Spinal cord (tissue), 10 donors: Measurements from ENCODE around the gene THBS3. TPM values are rescaled to one million over a fixed set of nuclear protein-coding genes. Genes with fewer than 3 reads are reported as not detected.

ENCODE experiments used
- DNase-seq, 6 donors: peaks; one replicate each; pipeline versions ENCODE4 v3.0.0 to v3.0.0-alpha.2; 2013 to 2015; ENCODE audit warnings: low spot score in 6 of 6, low read depth in 4 of 6
- H3K27ac ChIP-seq: one replicate; pipeline ENCODE4 v1.5.1; 2013; ENCODE audit warnings: low read depth, low read length, control low read depth
- H3K27me3 ChIP-seq: one replicate; pipeline ENCODE4 v1.6.1; 2013; ENCODE audit warnings: low read length; ENCODE audit not compliant: control insufficient read depth, insufficient read depth
- H3K36me3 ChIP-seq: one replicate; pipeline ENCODE4 v1.6.1; 2013; ENCODE audit warnings: low read length; ENCODE audit not compliant: control insufficient read depth, insufficient read depth
- H3K4me1 ChIP-seq: one replicate; pipeline ENCODE4 v1.6.1; 2013; ENCODE audit warnings: low read length; ENCODE audit not compliant: control insufficient read depth, insufficient read depth
- H3K4me3 ChIP-seq: one replicate; pipeline ENCODE4 v1.5.1; 2013; ENCODE audit warnings: low read depth, low read length, control low read depth
- H3K9me3 ChIP-seq: one replicate; pipeline ENCODE4 v1.6.1; 2013; ENCODE audit warnings: low read length; ENCODE audit not compliant: control insufficient read depth, insufficient read depth
- WGBS: methylation state at CpG from one replicate; pipeline ENCODE4 v1.1.5; 2013; ENCODE audit warnings: missing lambda C conversion rate; ENCODE audit not compliant: insufficient coverage; 5-methylcytosine and 5-hydroxymethylcytosine counted together
- polyA plus RNA-seq, 2 donors: library from polyadenylated mRNA; unstranded; fragments of 120-200 nt; gene quantifications; one replicate each; pipeline ENCODE4 v1.2.1, GENCODE V29; 2013; ENCODE audit not compliant: insufficient read length in 2 of 2
- total RNA-seq, 2 donors: library from RNA; depleted of rRNA in 1 of 2; stranded (reverse); fragments of 120-200 nt in 1 of 2; fragments of >200 nt in 1 of 2; gene quantifications; one replicate each; pipeline versions ENCODE4 v1.2.3 to v1.2.4, GENCODE V29; 2013 to 2014
- donor health status: healthy.

THBS3 gene
- total and polyA plus RNA-seq, 4 donors, result 18.2 to 57.6 (median 36.8) TPM

DNA sequence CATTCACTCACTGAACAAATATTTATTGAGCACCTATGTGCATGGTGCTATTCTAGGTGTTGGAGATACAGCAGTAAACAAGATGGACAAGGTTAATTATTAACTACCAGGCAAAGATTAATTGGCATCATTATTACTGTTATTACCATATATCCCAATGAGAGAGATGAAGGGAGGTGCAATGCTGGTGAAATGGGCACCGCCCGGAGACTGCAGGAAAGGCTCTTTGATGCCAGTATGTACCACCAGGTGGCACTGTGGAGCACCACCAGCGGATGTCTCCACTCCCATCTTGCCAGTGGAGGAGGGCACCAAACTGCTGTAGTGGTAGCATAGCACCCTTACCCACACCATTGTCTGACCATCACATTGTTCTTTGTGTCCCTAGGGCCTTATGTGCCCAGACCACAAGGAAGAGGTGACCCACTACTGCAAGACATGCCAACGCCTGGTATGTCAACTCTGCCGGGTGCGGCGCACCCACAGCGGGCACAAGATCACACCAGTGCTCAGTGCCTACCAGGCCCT is 31.1 kb downstream of the THBS3 start:
- Histone ChIP-seq H3K4me1 (peaks cover 49% of the 10 kb centered on the region), H3K27me3 (no peaks in the 10 kb centered on the region), H3K9me3 (no peaks in the 10 kb centered on the region), H3K4me3 (no peak overlapping the region), H3K36me3 (peaks cover 58% of the 10 kb centered on the region), H3K27ac (no peak overlapping the region)
- 69% methylated on average over 7 of the region's 8 CpGs for WGBS
- DNase-seq, result peak in 4 of 6 donors; percentile 66 to 93 (median 82)

DNA sequence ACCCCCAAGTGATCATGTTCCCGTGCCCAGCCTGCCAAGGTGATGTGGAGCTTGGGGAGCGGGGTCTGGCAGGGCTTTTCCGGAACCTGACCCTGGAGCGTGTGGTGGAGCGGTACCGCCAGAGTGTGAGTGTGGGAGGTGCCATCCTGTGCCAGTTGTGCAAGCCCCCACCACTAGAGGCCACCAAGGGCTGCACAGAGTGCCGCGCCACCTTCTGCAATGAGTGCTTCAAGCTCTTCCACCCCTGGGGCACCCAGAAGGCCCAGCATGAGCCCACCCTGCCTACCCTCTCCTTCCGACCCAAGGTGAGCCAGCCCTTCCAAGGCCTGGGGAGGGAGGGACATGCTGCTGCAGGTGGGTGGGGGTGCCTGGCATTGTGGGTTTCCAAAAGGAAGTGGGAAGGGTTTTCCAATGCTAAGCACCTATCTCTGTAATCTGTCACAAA is 31.7 kb downstream of the THBS3 start:
- 75% methylated on average over 7 of the region's 9 CpGs for WGBS
- Histone ChIP-seq H3K36me3 (peaks cover 52% of the 10 kb centered on the region), H3K27ac (no peak overlapping the region), H3K4me3 (no peak overlapping the region), H3K9me3 (no peaks in the 10 kb centered on the region), H3K4me1 (peaks cover 54% of the 10 kb centered on the region), H3K27me3 (no peaks in the 10 kb centered on the region)
- DNase-seq, result no peak

DNA sequence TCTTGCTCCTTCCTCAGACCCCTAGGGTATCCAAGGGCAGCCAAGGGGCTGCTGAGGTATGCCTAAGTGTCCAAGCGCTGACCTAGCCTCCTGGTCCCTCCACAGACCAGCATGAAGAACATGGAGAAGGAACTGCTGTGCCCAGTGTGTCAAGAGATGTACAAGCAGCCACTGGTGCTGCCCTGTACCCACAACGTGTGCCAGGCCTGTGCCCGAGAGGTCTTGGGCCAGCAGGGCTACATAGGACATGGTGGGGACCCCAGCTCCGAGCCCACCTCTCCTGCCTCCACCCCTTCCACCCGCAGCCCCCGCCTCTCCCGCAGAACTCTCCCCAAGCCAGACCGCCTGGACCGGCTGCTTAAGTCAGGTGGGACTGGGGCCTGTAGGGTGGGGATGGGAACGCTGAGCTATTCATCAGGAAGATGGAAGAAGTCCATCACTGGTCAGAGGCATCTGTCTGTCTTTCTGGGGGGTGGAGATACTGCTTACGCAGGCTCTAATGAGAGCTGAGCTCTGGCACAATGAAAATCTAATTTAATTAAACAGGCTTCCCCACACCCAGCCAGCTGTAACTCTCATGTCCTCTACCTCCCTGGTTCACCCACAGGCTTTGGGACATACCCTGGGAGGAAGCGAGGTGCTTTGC is 32.3 kb downstream of the THBS3 start:
- Histone ChIP-seq H3K27me3 (no peaks in the 10 kb centered on the region), H3K4me1 (peaks cover 54% of the 10 kb centered on the region), H3K27ac (peak overlapping the region; percentile 90), H3K36me3 (peaks cover 50% of the 10 kb centered on the region), H3K9me3 (no peaks in the 10 kb centered on the region), H3K4me3 (peak overlapping the region; percentile 95)
- WGBS, result 88% methylated on average over 4 of the region's 12 CpGs
- no peak for DNase-seq

DNA sequence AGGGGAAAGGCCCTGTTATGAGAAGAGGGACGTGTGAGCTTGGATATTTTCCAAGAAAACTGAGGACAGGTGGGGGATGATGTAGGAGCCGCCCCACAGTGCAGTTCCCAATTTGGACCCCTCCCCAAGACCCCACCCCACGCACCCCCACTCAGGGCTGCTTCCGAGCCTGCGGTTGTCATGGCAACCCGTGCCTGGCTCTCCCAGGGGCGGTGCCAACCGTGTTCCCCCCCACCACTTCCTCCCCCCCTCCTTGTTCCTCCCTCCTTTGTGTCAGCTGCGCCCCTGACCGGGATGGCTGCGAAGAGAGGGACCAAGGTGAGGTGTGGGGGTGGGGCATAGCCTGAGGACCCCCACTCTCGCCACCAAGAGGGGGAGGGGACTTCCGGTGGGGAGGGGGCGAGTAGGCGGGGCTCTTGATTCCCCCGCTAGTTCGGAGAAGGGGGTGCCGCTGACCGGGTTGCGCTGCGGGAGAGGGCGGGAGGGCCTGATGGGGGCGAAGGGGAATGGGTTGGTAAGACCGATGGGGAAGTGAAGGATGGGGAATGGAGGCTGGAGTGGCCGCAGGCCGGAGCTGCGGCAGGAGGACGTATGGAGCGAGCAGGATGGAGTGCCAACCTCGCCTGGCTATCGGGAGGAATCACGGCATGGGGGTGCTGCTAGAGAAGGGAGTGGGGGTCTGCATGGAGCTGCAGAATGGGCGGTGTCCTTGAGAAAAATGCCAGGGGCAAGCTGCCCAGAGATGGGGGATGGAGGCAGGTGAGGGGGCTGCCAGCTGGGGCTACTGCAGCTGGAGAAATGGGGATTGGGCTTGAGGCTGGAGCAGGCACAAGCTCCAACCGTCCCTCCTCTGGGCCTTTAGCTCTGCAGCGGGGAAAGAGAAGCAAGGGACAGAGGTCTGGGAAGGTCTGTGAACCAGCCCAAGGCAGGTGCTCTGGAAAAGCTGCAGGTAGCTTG is 33.1 kb downstream of the THBS3 start:
- 4% methylated on average over 24 of the region's 35 CpGs for WGBS
- DNase-seq, result peak in 4 of 6 donors; percentile 62 to 97 (median 77)
- H3K9me3 ChIP-seq, result no peaks in the 10 kb centered on the region
- peak overlapping the region; percentile 95 for H3K4me3 ChIP-seq
- peaks cover 54% of the 10 kb centered on the region for H3K4me1 ChIP-seq
- no peaks in the 10 kb centered on the region for H3K27me3 ChIP-seq
- peak overlapping the region; percentile 90 for H3K27ac ChIP-seq
- H3K36me3 ChIP-seq, result peaks cover 50% of the 10 kb centered on the region

DNA sequence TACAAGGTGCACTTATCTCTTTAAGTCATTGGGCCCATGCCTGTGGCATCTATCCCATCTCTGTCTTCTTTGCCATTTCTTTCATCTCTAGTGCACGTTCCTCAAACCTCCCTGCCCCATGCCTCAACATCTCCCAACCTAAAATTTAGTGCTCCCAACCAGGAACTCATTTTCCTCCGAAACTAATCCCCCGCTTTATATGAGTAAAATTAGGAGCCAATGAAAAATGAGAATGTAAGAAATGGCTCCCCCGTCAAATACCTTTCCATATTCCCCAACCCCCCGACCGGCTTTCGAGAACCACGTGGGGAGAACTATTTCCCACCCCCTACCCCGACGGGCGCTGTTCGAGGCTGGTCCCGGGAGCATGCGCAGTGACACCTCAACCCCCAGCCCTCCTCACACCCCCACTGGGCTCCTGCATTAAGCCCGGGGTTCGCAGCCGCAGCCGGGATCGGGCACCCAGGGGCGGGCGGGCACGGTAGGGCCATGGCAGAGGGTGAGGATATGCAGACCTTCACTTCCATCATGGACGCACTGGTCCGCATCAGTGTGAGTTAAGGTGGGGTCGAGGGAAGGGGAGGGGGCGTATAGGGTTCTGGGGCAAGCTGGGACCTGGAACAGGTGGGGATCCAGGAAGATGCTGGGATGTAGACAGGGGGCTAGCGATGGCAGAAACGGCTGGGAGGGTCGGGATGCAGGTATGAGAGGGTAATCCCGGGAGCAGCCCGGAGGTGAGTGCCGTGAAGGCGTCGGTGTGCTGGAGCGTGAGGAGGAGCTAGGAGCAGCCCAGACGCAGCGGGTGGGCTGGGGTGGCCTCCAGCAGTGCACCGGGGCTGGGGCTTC is 34.0 kb downstream of the THBS3 start, which contains the start of gene TRIM46:
Gene TRIM46, plus strand, starts transcription at position 372 of the 846 bp plus-strand sequence. Its CDS starts 118 bp downstream, at position 490.
- Histone ChIP-seq H3K9me3 (no peaks in the 10 kb centered on the region), H3K27me3 (no peaks in the 10 kb centered on the region), H3K27ac (peak within 1 kb of the TSS; percentile 90), H3K36me3 (peaks cover 44% of the 10 kb centered on the region), H3K4me3 (peak within 1 kb of the TSS; percentile 95), H3K4me1 (peaks cover 54% of the 10 kb centered on the region)
- WGBS, result under 1% methylated on average over 30 of the region's 38 CpGs
- peak in 4 of 6 donors; percentile 60 to 97 (median 79) for DNase-seq

DNA sequence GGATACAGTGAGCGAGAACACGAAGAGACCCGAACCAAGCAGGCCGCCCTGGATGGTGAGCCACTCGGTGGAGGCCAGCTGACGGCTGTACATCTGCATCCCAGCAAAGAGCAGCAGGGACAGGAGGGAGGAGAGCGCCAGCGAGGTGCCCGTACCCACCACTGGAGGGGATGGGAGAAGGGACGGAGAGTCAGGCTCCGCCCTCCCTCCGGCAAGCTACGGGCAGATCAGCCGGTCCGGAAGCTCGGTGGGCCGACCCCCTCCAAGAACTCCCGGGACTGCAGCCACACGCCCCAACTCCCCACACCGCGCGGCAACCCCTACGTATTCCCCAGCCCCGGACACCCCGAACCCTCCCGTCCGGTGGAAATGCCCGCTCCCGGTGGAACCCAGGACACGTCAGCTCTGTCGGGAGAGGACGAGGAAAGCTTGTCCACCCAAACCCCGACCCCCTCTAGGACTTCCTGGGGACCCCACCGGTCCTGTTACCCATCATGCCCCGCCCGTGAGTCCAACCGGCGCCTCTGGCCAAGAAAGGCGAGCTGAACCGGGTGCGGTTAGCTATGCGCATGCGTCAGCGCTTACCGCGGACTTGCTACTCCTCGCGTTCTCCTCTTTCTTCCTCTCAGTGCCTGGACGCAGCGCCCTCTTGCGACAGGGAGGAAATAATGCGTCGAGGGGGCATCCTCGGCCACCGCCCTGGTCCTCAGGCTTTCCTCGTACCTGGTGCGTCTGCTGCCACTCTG is 34.8 kb downstream of the THBS3 start, which contains the start of gene KRTCAP2:
Gene KRTCAP2, minus strand, starts transcription at position 573 of the 746 bp plus-strand sequence. Its CDS starts 80 bp downstream, at position 493.
- Histone ChIP-seq H3K4me3 (peak within 1 kb of the TSS; percentile 95), H3K27ac (peak within 1 kb of the TSS; percentile 90), H3K27me3 (no peaks in the 10 kb centered on the region), H3K4me1 (peaks cover 55% of the 10 kb centered on the region), H3K36me3 (peaks cover 39% of the 10 kb centered on the region), H3K9me3 (no peaks in the 10 kb centered on the region)
- WGBS, result 0% methylated on average over 49 of the region's 57 CpGs
- DNase-seq, result peak in 5 of 6 donors; percentile 93 to 99 (median 95)

DNA sequence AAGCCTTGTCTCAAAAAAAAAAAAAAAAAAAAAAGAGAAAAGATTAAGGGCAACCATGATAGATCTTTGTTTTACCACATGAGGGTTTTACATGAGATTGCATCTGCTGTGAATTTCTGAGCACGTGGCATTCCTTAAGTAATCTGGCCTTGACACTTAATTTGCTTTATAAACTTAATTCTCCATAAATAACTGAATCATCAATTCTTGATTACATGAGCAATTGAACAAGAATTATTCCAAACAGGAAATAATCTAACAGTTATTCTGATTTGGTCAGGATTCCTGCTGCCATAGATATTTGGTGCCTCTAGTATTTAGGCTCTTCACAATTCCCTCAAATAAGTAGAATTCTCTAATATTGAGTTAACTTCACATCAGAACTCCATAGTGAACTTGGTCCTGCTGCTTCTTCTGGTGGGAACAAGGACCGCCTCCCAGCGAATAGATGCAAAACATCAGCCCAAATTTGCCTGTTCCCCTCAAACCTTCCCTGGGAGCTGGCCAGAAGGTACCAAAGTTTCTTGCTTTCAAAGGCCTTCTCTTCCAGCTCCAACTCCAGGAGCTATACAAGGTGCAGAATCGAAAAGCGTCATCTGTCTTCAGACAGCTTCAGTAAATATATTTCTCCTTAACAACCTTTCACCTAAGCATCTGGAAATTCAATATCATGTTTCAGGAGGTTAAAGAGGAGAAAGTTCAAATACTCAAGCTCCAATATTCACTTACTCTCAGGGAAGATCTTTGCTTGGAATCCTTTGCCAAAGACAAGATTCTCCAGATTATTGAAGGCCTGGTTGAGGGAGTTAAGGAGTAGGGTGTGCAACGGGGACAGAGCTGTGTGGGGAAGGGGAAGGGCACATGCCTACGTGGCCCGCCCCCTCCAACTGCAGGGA is 35.6 kb downstream of the THBS3 start:
- no peaks in the 10 kb centered on the region for H3K27me3 ChIP-seq
- H3K4me3 ChIP-seq, result peak overlapping the region; percentile 95
- H3K36me3 ChIP-seq, result peaks cover 31% of the 10 kb centered on the region
- 46% methylated on average over 7 of the region's 8 CpGs for WGBS
- H3K9me3 ChIP-seq, result no peaks in the 10 kb centered on the region
- peak overlapping the region; percentile 90 for H3K27ac ChIP-seq
- peaks cover 58% of the 10 kb centered on the region for H3K4me1 ChIP-seq
- DNase-seq, result no peak

DNA sequence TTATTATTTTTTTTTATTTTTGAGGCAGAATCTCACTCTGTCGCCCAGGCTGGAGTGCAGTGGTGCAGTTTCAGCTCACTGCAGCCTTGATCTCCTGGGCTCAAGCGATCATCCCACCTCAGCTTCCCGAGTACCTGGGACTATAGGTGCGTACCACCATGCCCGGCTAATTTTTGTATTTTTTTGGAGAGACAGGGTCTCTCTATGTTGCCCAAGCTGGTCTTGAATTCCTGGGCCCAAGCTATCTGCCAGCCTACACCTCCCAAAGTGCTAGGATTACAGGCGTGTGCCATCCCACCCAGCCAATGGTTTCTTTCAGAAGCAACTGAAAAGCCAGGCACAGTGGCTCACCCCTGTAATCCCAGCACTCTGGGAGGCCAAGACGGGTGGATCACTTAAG is 36.9 kb downstream of the THBS3 start:
- H3K9me3 ChIP-seq, result no peaks in the 10 kb centered on the region
- 87% methylated on average over 4 of the region's 7 CpGs for WGBS
- no peaks in the 10 kb centered on the region for H3K27me3 ChIP-seq
- H3K36me3 ChIP-seq, result peaks cover 23% of the 10 kb centered on the region
- H3K4me3 ChIP-seq, result no peak overlapping the region
- H3K4me1 ChIP-seq, result peaks cover 62% of the 10 kb centered on the region
- no peak for DNase-seq
- H3K27ac ChIP-seq, result no peak overlapping the region
